HG03342 (cell line): ENCODE measurements around the gene GALNT10.
"Not testable (repeated sequence)": the region's sequence is repeated elsewhere in the genome, so short reads cannot be mapped to it uniquely, and the experiment has no call there.

Experiments
- ATAC-seq: cut with Tn5 transposase; IDR thresholded peaks from one replicate; pipeline ENCODE4 v1.9.1; 2021; ENCODE audit warnings: mild to moderate bottlenecking, moderate library complexity; ENCODE audit not compliant: unreplicated experiment

The GALNT10 gene

DNA sequence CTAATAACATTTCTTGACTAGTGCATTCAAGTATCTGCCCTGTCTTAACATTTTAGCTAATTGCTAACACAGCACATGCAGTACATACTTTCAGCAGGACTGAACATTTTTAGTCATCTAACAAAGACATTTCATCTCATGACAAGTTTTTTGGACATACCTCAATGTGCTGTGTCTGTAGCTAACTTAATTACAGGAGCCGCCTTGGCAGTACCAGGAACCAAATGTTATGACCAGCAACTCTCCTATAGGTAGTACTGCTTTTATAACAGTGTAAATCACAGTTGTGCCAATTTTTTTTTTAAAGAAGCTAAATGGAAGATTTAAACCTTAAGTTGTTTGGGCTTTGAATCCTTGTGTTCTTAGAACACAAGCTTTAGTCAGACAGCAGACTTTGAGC lies 155.9 kb downstream of the GALNT10 start:
- no peak for ATAC-seq

DNA sequence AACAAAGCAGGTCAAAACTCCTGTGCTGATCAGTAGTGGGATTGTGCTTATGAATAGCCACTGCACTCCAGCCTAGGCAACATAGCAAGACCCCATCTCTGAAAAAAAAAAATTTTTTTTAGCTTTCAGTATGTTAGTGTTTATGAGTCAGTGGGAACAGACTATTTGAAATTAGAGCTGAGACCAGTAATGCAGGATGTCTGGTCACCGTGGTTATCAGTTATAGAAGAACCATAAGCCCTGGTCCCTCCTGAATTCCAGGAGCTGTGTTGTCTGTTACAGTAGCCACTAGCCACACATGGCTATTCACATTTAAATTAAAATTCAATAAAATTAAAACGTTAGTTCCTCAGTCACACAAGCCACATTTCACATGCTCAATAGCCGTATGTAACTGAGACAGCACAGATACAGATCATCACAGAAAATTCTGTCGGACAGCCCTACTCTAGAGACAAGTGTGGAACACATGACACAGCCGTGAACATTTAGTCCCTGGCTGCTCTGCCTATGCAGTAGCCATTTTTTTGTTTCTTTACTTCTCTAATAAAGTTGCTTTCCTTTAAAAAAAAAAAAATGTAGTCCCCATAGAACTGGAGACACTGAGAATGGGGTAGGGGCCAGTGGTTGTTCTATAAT lies 159.2 kb downstream of the GALNT10 start:
- ATAC-seq = no peak

- no peak for ATAC-seq
Observed at GRCh38 chr5:154351141-154351540, 160.6 kb downstream of the GALNT10 start.

- ATAC-seq = peak; percentile 66
Observed at GRCh38 chr5:154351566-154351965, 161.0 kb downstream of the GALNT10 start.

DNA sequence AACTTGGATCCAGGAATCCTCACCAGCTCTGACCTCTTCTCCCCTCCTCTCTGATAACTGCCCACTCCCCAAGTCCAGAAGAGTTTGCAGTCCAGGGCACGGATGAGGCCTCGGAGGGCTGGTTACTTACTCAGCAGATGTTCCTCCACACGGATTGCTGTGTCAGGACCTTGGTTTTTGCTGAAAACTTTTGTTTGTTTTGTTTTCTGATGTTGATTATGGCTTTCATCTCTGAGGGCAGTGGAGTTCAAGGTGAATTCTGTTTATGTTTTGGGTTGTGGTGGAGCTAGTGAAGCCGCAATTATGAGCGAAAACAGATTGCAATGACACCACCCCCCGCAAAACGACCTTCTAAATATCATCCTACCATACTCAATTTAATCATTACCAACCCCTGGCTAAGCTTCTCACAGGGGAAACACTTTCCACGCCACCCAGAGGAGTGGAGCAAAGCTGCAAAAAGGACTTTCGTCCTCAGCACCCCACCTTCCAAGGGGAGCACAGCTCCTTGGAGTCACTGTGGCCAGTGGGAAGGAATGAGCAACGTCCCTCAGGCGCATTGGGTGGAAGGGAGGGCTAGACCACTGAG lies 162.5 kb downstream of the GALNT10 start:
- ATAC-seq = no peak

DNA sequence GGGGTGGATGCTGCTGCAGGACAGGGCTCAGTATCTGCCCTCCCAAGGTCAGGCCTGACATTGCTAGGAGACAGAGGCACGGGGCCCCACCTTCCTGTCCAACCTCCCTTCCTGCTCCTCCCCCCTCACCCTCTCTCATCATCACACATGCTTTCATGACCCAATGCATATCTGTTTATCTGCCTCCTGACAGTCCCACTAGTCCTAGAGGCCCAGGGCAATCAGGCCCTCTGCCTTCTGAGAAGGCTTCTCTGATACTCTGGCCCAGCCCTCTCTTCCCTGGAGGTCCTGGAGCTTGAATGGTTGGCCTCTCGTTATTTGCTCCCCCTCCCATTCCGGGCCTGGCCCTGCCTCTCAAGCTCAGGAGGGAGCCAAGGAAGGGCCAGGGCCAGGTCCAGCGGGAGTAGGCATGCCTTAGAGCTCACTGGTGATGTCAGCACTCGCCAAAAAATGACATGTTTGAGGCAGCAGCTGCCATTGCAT lies 164.6 kb downstream of the GALNT10 start:
- no peak for ATAC-seq

DNA sequence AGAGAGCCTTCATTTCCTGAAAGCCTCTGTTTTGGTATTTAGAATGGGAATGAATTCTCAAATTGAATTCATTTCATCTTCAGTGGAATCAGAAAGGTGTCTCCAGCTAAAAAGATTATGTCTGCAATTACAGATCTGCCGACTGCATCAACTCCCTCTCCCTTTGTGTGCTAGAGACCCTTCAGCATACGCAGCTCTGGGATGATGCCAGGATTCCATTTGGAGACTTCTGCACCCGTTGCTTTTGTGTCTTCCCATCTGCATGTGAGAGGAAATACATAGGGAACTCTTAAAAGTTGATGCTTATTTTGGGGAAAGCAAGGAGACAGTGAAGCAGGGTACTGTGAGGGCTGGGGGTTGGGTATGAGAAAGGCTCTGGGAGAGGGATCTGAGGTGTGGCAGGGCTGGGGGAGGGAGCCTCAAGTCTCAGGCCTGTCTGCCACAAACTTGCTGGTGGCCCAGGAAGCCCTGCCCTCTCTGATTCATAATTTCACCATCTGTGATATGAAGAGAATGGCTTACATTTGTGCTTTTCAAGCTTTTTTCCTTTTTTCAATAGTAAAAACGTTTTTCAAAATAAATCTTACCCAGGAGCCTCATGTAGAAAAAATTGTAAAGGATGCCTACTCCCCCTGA lies 165.6 kb downstream of the GALNT10 start:
- no peak for ATAC-seq

DNA sequence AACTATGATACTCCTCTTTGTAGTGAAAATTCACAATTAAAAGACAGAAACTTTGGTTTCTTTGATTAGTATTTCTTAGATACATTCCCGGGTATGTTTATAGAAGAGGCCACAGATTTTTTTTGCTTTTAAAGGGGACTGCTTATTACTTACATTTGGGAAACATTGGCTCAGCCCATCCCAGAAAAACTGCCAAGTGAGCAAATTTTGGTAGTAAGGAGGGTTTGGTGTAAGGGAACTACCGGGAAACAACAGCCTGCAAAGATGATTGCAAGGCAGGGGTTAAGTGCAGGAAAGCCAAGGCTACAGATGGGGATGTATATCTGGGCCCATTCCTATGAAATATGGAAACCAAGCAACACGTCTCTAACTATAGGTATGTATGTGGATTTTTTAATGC lies 166.4 kb downstream of the GALNT10 start:
- ATAC-seq = no peak

GRCh38 chr5:154358516-154359220 lies 168.1 kb downstream of the GALNT10 start:
- ATAC-seq = no peak

- ATAC-seq = no peak
Observed at GRCh38 chr5:154359221-154359573, 168.7 kb downstream of the GALNT10 start.

DNA sequence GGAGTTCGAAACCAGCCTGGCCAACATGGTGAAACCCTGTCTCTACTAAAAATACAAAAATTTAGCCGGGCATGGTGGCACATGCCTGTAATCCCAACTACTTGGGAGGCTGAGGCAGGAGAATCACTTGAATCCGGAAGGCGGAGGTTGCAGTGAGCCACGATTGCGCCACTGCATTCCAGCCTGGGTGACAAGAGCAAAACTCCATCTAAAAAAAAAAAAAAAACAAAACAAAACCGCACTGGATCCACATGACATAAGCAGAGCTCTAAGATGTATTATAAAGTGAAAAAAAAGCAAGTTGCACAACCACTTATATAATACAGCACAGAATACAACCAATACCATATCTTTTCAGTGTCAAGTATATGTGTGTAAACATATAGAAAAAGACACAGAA lies 169.7 kb downstream of the GALNT10 start:
- ATAC-seq = not testable (repeated sequence)

- no peak for ATAC-seq
Observed at GRCh38 chr5:154363411-154363810, 172.9 kb downstream of the GALNT10 start.

- ATAC-seq = no peak
Observed at GRCh38 chr5:154364771-154365170, 174.2 kb downstream of the GALNT10 start.

GRCh38 chr5:154365823-154366222 lies 175.3 kb downstream of the GALNT10 start:
- no peak for ATAC-seq

- no peak for ATAC-seq
Observed at GRCh38 chr5:154366353-154366752, 175.8 kb downstream of the GALNT10 start.

DNA sequence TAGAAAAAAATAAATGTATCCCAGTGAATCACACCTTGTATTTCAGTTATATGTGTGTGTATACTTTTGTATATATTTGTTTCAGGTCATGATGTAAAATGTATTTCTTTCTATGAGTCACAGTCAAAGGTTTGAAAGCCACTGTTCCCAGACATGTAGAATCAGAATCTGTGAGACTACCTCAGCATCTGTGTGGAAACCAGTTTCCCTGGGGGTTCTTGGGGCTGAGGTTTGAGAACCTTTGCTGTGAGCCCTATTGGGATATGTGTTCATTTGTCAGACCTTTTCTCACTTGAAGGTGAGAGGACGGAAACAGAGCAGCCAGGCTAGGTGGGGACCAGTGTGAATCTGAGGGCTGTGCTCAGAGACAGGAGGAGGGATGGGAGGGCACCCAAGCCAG lies 176.6 kb downstream of the GALNT10 start:
- peak; percentile 79 for ATAC-seq

- no peak for ATAC-seq
Observed at GRCh38 chr5:154368041-154368800, 177.7 kb downstream of the GALNT10 start.

- no peak for ATAC-seq
Observed at GRCh38 chr5:154369682-154370081, 179.1 kb downstream of the GALNT10 start.

GRCh38 chr5:154370119-154370518 lies 179.6 kb downstream of the GALNT10 start:
- ATAC-seq = no peak

- ATAC-seq = no peak
Observed at GRCh38 chr5:154370813-154371212, 180.3 kb downstream of the GALNT10 start.

- ATAC-seq = no peak
Observed at GRCh38 chr5:154371687-154372086, 181.2 kb downstream of the GALNT10 start.
